Glomerular endothelial cell (primary cell): ENCODE measurements around the gene RTN4RL2. TPM values are rescaled to one million over a fixed set of nuclear protein-coding genes. Genes with fewer than 3 reads are reported as not detected.
"Not testable (repeated sequence)": the region's sequence is repeated elsewhere in the genome, so short reads cannot be mapped to it uniquely, and the experiment has no call there.

ENCODE experiments used
- DNase-seq: peaks from one replicate; pipeline ENCODE4 v3.0.0-alpha.2; 2011; ENCODE audit warnings: low read depth, low spot score; ENCODE audit errors: extremely low read depth
- total RNA-seq: library from RNA; depleted of rRNA; stranded (reverse); fragments of >200 nt; gene quantifications from 2 replicates; pipeline ENCODE4 v1.2.3, GENCODE V29; 2015

The RTN4RL2 gene
- total RNA-seq, 1 donor from 2014 or later = 0.23 TPM

- DNase-seq = no peak
Measured at GRCh38 chr11:57432149-57432561, 28.2 kb upstream of the RTN4RL2 start.

DNA sequence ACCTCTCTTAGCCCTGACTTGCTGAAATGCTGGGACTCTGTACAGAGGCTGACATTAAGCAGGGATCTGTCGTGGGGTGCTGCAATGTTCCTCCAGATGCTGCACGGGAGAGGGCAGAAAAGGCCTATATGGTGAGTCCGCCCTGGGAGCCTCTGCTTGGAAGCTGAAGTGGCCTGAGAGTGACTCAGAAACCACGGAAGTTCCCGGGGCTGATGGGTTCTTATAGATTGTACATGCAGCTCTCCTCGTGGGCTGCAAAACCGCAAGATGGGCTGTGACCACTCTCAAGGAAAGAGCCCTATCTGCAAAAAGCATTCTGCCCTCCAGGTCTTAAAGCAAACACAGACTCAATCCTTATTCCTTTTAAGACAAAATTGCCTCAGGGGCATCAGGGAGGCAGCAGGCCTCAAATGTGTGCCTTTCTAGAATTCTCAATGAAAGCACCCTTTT lies 27.6 kb upstream of the RTN4RL2 start:
- no peak for DNase-seq

GRCh38 chr11:57434640-57435546 lies 25.4 kb upstream of the RTN4RL2 start:
- no peak for DNase-seq

- DNase-seq = no peak
Measured at GRCh38 chr11:57436031-57436430, 24.3 kb upstream of the RTN4RL2 start.

DNA sequence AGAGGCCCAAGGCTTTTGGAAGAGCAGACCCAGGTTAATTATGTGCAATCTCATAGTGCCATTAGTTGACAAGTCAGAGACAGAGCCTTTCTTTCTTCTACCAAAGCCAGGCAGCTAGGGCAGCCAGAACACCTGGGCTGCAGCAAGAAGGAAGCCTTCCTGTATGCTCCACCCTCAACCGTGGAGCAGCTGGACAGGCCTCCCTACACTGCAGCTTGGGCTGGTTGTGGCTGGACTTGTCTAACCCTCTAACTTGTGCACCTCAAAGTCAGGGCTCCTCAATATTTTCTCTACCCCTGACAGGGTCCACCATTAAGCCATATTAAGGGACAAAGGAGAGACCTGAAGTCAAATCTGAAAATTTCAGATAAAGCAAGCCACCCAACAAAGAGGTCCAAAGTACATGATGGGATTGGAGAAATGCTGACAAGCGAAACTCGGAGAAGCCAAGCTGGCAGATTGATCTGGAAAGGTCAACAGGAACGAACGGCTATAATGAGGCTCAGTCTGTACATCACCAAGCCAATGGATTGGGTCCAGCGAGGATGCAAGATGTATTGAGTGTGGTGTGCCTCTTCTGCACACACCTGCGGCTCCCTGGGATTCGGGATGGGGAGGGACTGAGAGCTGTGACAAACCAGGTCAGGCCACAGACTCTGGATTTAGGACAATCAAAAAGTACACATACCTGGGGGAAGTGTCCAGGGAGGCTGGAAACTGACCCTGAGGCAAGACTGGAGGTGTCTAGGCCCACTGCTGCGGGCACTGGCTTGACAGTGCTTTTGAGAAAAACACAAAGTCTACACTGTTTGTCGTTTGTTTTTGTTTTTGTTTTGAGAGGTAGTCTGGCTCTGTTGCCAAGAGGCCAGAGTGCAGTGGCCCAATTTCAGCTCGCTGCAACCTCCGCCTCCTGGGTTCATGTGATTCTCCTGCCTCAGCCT lies 21.7 kb upstream of the RTN4RL2 start:
- no peak for DNase-seq

DNA sequence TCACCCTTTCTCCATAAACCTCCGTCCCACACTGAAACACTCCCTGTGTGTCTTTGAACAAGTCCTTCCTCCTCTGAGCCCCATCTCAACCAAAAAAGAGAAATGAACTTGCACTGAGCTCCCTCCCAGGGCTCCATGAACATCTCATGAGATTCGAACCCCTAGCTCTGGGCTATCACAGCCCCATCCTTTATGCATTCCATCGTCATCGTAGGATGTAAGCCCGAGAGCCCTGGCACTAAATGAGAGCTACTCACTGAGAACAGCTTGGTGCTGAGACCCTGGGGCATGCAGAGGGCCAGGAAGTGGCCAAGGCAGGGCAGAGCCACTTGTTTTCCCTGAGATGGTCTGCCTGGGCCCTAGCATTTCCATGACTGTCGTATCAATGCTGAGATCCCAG lies 20.5 kb upstream of the RTN4RL2 start:
- DNase-seq = no peak

- no peak for DNase-seq
Measured at GRCh38 chr11:57440744-57441414, 19.4 kb upstream of the RTN4RL2 start.

- no peak for DNase-seq
Measured at GRCh38 chr11:57444362-57445121, 15.8 kb upstream of the RTN4RL2 start.

DNA sequence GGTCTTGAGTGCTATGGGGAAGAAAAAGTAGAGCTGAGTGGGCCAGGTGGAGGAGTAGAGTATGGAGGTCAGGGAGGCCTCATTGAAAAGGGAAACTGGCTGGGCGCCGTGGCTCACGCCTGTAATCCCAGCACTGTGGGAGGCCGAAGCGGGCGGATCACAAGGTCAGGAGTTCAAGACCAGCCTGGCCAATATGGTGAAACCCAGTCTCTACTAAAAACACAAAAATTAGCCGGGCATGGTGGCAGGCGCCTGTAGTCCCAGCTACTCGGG lies 15.3 kb upstream of the RTN4RL2 start:
- not testable (repeated sequence) for DNase-seq

DNA sequence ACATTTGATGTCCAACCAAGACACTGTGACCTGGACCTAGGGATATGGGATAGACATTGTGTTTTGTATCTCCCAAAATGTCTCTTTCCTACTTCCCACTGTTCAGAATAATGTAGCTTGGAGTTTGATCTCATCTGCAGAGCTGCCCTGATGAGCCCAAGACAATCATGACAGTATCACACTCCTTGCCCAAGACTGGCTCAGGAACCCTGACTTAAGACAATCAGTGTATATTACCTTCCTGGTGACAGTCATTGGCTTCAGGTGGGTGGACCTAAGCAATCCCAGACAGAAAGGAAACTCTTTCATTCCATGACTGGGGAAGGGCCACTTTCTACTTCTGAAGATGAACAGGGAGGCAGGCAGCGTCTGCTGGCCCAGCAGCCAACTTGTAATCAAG lies 14.3 kb upstream of the RTN4RL2 start:
- DNase-seq = no peak

GRCh38 chr11:57453543-57454177 lies 6.7 kb upstream of the RTN4RL2 start:
- no peak for DNase-seq

GRCh38 chr11:57456960-57457642 lies 3.2 kb upstream of the RTN4RL2 start:
- DNase-seq = peak; percentile 47

- no peak for DNase-seq
Measured at GRCh38 chr11:57457643-57458023, 2.7 kb upstream of the RTN4RL2 start.

GRCh38 chr11:57458060-57458409 lies 2.3 kb upstream of the RTN4RL2 start:
- DNase-seq = no peak

DNA sequence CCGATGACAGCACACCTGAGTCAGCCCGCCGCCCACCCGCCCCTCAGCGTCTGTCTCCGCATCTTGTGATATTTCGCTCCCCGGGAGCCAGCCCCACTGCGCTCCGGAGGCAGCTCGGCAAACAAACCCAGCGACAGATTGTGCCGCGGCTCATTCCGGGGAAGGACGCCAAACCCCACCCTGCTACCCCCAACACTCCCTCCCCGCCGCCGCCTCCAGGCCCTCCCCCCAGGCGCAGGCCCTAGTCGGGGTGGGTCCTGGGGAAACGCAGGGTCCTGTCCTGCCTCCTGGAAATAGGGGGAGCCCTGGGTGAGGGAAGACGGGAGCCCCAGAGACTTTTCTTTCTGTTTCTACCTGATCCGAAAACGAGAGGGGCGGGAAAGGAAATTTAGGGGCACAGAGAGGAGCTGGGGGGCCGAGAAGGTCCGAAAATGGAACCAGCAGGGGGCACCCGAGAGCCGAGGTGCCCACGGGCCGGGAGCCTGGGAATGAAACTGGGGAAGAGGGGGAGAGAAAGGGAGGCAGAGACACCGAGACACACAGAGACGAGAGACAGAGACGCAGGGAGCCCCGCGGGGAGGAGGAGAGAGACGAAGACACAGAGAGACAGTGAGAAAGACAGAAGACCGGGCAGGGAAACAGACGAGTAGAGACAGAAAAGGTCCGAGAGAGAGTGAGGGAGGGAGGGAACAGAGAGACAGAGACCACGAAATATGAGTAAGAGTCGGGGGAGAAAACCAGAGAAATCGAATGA lies 1.7 kb upstream of the RTN4RL2 start:
- no peak for DNase-seq

DNA sequence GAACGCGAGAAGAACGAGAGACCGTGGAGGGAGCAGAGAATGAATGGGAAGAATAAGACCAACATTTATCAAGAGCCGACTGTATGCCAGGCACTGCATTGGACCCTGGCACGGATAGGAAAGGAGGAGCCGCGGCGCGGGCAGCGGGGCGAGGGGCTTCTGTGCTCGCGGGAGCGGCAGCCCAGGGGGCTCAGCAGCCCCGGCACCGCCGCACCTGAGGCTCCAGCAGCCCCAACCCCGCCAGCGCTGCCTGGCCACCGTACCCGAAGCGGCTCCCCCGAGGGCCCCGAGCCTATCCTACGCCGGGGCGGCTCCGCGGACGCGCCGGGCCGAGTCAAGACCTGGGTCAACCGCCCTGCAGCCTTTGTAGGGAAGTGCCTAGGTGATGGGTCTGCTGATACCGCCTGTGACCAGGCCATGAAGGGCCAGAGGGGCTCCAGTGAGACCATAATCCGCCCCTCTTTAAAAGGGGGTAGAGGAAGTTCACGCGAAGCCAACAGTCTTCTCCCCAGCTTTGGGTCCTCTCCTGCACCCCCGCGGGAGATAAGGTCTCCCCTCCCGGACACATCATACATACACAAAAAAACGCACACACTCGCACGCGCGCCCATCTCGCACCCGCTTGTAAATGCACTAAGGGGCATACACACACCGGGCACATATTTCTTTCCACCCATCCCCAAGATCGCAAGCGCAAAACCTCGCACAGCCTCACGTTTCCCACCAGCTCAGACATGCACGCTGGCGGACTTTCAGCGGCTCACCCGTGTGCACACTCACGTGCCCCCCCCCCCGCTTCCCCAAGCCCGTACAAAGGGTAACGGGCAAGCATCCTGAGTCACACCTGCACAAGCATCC lies 935 bp upstream of the RTN4RL2 start:
- DNase-seq = no peak

GRCh38 chr11:57460758-57461749 lies 726 bp downstream of the RTN4RL2 start:
- no peak for DNase-seq
